GM21825 (cell line): ENCODE results near the gene GRK3.

Source experiments
- ATAC-seq: cut with Tn5 transposase; IDR thresholded peaks from one replicate; pipeline ENCODE4 v1.9.1; 2021; ENCODE audit warnings: mild to moderate bottlenecking, moderate library complexity; ENCODE audit not compliant: unreplicated experiment

Gene GRK3

DNA sequence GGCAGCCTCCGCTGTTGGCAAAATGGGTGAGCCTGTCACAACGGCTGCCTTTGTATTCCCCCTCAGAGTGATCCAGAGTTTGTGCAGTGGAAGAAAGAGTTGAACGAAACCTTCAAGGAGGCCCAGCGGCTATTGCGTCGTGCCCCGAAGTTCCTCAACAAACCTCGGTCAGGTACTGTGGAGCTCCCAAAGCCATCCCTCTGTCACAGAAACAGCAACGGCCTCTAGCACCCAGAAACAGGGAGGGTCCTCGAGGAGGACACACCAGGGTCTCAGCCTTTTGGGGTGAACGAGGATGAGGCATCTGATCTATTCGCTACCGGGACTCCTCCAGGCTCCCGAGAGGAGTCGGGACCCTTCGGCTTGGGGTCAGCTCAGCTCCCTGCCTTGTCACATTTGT lies 157.7 kb downstream of the GRK3 start:
- ATAC-seq, result no peak

DNA sequence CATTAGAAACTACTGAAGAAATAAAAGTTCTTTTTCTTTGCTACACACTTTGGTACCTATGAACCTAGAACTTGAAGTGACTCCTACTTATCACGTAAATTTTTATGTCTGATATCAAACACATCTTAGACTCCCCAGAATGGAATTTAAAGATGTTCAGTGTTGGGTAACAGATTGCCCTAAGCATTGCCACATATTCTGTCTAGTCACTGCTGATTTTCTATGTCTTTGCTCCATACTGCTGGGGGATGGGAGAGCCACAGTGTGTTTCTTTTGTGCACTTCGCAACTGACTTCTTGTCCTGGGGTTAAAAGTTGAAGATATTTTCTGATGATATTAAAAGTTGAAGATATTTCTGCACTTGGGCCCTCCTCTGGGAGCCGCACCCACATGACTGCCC lies 158.2 kb downstream of the GRK3 start:
- no peak for ATAC-seq

DNA sequence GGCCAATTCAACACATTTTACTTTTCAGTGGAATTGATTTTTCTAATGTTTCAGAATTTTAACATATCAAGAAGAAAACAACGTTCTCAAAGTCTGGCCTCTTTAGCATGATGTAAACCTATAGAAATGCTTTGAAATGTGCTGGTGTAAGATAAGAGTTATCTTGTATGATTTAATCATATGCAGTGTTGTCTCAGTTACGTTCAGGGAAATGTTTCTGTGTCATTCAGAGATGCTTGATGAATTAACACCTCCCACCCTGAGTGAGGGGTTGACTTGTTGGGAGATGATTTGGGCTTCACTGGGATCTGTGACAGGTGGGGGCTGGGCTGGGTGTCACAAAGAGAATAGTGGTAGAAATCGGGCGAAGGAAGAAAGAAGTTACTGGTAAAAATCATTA lies 161.8 kb downstream of the GRK3 start:
- no peak for ATAC-seq

DNA sequence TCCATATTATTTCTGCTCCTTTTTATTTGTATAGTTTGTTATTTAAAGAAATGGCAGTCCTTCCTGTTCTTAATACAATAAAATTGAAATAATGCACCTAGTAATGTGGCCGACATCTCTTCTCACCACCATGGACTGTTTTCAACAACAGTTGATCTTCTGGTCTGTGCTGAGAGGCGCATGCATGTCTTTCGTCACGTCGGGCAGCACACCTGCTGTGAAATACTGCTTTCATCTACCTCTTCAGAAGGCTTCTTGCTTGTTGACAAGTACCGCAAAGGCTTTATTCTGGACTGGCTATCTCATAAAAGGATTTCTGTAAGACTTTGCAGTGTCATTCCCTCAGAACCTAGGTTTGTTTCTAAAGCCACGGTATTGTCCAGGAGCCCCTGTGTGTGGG lies 163.6 kb downstream of the GRK3 start:
- ATAC-seq, result no peak

DNA sequence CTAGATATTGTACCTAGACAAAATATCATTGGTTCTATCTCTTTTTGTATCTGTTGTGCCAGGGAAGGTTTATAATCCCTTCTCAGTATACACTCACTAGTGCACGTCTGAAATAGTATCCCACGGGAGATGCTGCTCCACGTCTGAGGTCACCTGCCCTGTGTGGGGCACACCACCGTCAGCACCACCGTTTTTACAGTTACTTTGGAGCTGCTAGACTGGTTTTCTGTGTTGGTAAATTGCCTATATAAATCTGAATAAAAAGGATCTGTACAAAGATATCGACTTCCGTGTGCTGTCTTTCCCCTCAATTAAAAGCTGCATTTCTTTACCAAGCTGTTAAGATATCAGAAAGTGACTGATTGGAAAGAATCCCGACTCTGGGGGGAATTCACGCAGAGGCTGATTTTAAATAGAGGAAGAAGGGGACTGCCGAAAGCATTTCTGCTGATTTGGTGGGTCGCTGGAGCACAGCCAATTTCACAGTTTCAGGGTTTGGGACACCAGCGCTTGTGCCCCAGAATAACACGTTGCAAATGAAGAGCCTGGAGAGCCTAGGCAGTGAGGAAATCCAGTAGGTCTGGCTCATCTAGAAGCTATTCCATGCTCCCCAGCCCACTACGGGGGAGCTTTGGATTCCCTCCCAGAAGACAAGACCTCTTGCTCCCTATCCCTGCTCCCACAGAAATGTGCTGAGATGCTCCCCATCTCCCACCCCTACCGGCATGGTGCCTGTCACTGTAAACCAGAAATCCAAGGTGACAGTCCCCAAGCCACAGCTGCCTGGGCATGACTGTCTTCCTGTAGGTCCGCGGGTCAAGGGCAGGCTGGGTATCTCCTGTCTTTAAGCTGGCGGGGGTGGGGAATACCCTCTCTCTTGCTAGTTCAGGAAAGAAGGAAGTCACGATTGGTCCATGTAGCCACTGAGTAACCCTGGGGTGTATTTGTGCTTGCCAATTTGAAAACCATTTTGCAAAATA lies 164.8 kb downstream of the GRK3 start:
- no peak for ATAC-seq

DNA sequence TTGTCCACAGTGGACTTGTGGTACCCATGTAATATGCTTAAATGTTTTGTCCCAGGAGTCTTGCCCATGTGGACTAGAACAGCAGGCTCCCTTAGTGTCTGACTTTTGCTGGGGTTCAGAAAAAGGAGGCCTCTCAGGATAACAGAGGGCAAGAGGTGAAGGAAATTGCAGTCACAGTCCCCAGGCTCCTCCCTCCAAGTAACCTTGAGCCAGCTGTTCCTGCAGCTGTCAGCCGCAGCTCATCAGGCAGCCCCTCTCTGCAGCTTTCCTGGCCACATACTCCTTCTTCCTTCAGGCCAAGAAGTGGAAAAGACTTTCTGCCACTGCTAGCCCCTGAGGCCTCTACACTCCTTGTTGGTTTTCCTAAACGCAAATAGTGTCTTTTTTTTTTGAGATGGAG lies 171.2 kb downstream of the GRK3 start:
- no peak for ATAC-seq

DNA sequence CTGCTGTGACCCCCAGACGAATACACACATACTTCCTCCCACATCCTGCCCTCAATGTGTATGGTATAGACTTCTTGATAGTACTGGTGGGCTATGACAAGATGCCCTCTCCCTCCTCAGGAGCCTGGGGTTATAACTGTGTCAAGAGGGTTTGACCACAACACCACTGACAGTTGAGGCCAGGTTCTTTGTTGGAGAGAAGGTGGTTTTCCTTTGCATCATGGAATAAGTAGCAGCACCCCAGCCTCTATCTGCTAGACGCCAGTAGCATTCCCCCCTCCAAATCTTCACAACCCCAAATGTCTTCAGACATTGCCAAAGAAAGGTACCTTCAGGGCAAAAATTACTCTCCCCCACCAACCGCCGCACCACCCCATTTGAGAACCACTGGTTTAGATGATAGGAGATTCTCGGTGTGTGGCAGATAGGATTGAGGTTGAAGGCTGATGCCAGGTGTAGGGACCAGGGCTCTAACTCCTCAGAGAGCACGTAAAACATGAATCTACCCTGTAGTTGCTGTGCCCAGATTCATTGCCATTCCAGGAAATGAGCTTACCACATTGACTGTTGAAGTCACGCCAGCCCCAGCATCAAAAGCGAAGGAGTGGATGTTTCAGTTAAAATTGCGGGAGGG lies 172.0 kb downstream of the GRK3 start:
- no peak for ATAC-seq

DNA sequence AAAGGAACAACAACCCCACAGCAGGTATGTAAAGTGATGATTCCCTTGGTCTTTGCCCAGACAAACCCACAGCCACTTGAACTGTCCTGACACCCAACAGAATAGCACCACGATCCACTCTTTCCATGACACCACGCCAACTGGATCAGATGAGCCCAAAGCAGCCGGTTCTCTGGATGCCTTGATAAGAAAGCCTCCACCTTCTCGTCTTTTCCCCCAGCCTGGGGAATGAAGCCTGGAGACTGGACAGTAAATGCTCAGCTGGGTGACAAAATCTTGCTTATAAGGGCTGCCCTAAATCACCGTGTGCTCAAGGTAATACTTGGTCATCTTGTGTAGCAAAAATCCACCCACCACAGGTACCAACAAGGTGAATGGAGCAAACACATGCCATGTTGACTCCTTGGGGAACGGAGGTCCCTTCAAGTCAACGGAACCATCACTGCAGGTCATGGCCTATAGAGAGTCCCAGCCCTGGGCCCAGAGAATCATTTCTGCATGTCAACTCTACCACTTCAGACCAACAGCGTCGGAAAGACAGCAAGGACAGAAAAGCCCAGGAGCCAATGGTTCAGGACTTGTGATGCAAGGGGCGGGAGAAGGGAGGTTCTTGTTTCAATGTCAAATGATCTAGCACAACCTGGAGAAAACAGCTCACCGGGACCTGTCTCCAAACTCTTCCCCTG lies 175.3 kb downstream of the GRK3 start:
- no peak for ATAC-seq

DNA sequence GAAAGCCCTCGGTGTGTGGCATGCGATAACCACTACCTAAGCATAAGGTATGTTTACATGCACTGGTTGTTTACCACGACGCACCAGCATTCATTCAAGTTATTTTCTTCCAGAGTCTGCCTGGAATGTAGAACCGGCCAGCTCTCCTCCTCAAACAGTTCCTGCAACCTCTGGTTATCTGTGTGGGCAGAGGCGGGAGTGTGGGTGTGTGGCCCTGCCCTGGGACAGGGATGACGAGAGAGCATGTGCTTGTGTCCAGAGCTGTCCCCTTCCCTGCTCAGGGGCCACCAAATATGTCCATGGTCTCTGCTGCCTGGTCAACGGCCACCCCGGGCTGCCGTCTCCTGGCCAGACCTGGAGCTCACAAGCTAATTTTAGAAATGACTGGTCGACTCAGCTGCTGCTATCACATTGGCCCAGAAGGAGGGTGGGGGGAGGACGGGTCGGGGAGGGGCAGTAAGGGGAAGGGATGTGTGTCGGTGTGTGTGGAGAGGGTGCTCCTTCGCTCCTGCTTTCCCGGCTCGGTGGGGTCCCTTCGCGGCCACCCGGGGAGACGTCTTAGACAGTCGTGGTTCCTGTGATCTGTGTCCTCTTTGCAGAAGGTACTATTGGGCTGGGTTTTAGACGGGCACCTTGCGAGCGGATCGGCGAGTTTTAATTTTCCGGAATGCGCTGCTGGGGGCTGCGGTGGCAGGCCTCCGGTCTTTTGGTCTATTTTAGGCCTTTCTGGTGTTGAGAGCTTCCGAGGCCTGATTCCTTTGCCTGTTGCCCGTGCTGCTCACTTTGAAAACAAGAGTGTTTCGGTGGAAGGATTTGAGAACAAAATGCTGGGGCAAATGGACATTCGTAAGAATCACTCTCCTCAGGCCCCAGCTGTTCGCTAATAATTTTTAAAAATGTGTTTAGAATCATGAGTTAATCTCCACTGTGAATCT lies 177.5 kb downstream of the GRK3 start, which contains the start of gene MYO18B:
MYO18B (plus strand) TSS at position 497 of the 935 bp plus-strand sequence. CDS start 18,905 bp downstream, outside the sequence.
- no peak for ATAC-seq

DNA sequence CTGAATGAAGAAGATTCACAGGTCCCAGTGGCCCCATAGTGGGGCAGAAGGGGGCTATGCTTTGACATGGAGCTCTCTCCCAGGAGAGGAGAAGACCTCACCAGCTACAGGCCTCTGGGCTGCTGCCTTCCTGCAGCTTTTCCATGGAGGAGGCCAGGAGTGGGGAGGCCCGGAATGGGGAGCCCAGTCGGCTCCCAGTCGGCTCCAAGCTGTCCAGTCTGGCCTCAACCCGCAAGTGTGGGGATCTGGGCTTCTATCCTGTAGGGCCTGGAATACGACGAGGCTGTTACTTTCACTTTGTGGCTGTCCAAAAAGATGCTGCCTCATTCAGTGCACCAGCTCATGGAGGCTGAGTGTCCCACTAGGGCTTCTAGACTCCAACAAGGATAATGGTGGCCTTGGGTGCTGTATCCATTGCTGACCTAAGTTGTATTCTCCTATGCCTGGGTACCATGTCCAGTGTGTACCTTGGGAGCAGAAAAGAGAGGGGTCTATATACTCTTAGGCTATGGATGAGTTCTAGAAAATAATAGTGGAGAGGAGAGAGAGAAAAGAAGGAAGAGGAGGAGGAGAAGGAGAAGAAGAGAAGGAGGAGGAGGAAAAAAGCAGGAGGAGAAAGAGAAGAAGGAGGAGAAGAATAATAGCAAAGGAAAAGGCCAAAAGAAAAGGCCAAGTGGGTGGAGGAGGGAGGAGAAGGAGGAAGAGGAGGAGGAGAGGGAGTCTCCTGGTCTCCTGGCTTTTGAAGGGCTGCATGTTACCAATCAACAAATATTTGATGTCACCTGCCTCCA lies 178.6 kb downstream of the GRK3 start:
- ATAC-seq, result no peak

DNA sequence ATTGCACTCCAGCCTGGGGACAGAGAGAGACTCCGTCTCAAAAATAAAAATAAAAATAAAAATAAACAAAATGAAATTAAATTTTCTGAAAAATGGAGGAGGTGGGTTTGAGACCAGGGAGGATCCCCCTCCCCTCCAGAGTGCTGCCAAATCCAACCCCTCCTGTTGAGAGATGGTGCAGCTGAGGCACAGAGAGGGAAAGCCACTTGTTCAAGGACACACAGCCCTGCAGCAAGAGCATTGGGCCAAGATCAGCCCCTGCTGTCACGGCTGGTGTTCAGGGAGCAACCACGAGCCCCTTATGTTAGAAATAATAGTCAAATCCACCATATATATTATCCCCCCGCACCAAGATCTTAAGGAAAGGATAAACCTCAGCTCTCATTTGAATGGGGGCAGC lies 180.2 kb downstream of the GRK3 start:
- no peak for ATAC-seq

DNA sequence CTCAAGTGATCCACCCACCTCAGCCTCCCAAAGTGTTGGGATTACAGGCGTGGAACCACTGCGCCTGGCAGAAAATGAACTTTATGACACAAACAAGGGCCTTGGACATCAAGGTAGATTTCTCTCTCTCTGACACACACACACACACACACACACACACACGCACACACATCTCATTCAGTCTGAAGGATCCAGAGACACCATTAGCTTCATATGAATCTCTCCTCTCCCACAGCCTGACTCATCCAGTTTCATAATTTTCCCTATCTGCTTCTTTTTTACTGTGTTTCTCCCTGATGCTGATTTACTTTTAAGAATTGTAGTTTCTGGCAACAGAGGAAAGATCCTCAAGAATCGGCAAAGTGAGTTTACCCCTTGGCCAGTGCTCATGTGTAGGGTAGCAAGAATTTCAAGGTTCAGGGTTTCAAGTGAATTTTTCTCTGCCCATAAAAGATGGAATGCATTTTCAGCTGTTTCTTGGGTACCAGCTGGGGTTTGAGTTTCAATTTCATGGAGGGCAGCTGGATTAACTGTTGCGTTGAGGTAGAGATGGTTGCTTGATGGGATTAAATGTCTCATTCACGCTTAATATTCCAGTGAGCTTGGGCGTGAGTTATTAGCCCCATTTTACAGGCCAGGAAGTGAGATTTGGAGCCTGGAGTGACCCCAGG lies 181.0 kb downstream of the GRK3 start:
- no peak for ATAC-seq

DNA sequence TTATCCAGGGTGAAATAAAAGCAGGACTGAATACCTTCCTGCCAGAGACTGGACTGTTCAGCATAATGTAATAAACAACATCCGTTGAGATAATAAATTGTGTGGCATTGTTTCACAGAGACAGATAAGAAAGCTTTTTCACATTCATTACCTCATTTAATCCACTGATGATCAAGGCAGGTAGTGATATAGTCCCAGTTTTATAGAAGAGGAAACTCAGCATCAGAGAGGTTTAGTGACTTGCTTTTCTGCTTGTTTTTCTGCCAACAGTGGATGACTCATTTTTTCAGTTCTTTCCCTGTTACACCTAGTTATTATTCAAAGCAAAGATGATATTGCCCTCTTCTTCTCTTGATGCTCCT lies 181.5 kb downstream of the GRK3 start:
- ATAC-seq, result no peak

DNA sequence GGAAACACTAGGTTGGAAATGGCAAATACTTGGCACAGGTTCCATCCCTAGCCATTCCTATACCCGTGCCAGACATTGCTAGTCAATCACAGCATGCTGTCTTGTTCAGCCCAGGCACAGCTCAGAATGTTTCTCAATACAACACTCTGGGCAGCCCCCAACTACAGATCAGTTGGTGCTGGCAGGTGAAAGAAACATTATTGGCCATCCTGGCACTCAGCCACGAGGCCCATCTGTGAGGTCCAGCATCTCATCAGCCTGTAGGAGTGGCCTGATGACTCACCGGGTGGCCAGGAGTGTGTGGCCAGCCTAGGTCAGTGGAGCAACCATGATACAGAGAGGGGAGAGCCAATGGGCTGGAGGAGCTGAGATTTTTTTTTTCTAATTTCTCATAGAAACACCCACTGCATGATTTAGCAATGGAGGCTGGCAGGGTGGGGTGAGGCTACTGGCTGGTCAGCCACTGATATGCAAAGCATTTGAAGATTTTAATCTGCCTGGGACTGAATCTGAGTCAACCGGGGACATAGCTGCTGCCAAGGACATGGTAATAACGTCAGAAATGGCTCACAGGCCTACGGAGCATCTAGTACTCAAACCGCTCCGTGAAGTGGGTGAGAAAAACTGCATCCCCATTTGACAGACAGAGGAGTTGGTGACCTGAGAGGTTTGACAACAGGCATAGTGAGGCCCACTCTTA lies 182.9 kb downstream of the GRK3 start:
- no peak for ATAC-seq

DNA sequence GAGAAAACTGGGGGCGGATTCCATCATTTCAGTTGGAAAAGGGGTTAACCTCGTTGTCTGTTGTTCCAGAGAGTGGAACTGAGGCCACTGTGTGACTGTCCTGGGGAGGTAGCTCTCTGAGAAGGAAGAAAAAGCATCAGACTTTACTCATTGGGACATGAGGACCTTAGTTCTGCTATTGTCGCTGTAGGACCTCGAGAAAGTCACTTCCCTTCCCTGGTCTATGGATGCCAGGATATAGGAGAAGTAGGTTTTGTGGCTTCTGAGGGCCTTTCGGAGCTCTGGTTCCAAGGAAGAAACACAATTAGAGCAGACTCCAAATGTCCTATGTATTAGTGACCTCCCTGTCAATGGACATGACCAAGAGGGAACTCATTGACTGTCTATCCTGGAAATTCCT lies 183.7 kb downstream of the GRK3 start:
- ATAC-seq, result no peak

DNA sequence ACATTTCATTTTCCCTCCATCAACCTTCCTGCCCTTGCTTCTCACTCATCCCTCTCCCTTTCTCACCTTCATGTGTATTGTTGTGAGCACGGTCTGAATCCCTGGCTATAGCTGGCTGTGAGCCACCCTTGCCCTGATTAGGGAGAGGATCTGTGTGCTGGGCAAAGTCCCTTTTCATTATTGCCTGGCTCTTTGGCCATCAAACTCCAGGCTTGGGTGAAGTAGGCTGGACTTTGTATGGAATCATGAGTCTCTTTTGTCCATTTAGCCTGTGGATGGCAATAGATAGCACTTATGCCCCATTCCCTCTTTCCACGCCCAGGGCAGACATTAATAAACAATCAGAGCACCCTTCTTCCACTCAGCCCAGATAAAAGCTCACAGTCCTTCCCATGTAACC lies 184.2 kb downstream of the GRK3 start:
- no peak for ATAC-seq

DNA sequence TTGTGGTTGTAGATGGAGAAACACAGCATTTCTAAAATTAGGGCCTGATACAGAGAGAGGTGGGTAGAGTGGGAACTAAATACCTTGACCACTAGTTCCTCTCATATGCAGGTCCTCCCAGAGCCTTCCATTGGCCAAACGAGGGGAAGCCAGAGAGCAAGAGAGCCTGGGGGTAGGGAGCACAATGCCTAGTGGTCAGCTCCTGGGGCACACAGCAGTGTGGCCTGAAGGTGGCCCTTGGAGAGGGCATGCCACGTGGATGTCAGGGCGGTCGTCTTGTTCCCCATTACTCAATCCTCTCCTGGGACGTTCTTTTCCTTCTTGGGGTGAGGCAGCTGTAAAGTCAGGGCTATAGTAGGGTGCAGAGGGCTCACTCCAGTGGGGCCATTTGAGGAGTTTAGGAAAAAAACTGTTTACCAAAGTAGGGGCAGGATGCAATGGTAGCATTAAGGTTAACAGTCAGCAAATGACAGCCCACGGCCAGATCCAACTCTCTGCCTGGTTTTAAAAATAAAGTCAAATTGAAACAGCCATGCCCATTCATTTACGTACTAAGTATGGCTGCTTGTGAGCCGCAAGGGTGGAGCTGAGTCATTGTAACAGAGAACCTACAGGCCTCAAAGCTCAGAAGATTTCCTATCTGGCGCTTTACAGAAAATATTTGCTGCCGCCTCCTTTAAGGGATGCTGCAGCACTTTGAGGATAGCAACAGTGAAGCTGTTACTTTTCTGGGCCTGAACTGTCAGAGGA lies 185.1 kb downstream of the GRK3 start:
- no peak for ATAC-seq

DNA sequence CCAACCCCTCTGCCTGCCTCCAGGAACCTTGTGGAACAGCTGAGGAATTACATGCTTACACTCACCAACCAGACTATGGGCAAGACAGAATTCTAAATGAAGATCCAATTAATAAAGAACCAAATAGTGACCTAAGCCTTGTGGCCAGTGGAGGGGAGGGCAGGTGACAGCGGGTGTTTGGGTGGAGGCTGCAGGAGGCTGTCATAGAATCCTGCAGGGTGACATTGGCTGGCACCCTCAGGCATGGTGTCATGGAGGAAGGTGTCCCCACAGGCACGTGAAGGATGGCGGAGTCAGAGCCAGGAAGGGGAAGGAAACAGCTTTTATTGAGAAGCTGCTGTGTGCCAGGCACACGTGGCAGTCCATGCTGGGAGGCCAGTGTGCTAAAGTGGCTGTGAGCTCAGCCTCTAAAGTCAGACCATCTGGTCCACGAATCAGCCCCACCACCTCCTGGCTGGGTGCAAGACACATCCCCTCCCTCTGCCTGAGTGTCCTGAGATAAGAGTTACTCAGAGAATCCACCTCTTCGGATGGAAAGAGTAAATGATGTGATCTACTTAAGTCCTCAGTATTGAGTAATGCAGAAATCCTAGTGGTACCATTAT lies 186.2 kb downstream of the GRK3 start:
- no peak for ATAC-seq
